ENCODE data around the gene ST6GALNAC3.

ST6GALNAC3 gene

GRCh38 chr1:76661531-76661930 is 587.0 kb downstream of the ST6GALNAC3 start:
- Histone ChIP-seq H3K9me3 (ENCODE audit: control insufficient read depth, low read length) (no peaks in the 10 kb centered on the region), H3K27me3 (replicated peaks; ENCODE audit: control insufficient read depth, insufficient read depth, low read length, poor library complexity, severe bottlenecking) (no peaks in the 10 kb centered on the region), H3K36me3 (ENCODE audit: control insufficient read depth, insufficient read depth, low read length) (no peaks in the 10 kb centered on the region), H3K4me1 (ENCODE audit: control insufficient read depth, insufficient read depth, low read length, poor library complexity, severe bottlenecking) (no peaks in the 10 kb centered on the region), H3K4me3 (ENCODE audit: insufficient read depth, low read depth, low read length, poor library complexity, severe bottlenecking) (no peak overlapping the region), H3K27ac (ENCODE audit: insufficient read depth, low read length, poor library complexity, severe bottlenecking) (no peak overlapping the region)
- no peak for DNase-seq

- DNase-seq = no peak
- H3K9me3 ChIP-seq (ENCODE audit: control insufficient read depth, low read length) = no peaks in the 10 kb centered on the region
- H3K4me3 ChIP-seq (ENCODE audit: insufficient read depth, low read depth, low read length, poor library complexity, severe bottlenecking) = no peak overlapping the region
- H3K4me1 ChIP-seq (ENCODE audit: control insufficient read depth, insufficient read depth, low read length, poor library complexity, severe bottlenecking) = no peaks in the 10 kb centered on the region
- no peaks in the 10 kb centered on the region for H3K27me3 ChIP-seq (replicated peaks; ENCODE audit: control insufficient read depth, insufficient read depth, low read length, poor library complexity, severe bottlenecking)
- no peaks in the 10 kb centered on the region for H3K36me3 ChIP-seq (ENCODE audit: control insufficient read depth, insufficient read depth, low read length)
- H3K27ac ChIP-seq (ENCODE audit: insufficient read depth, low read length, poor library complexity, severe bottlenecking) = no peak overlapping the region
Measured at GRCh38 chr1:76666499-76666898, 592.0 kb downstream of the ST6GALNAC3 start.

- H3K36me3 ChIP-seq (ENCODE audit: control insufficient read depth, insufficient read depth, low read length) = no peaks in the 10 kb centered on the region
- no peaks in the 10 kb centered on the region for H3K27me3 ChIP-seq (replicated peaks; ENCODE audit: control insufficient read depth, insufficient read depth, low read length, poor library complexity, severe bottlenecking)
- no peaks in the 10 kb centered on the region for H3K9me3 ChIP-seq (ENCODE audit: control insufficient read depth, low read length)
- no peak overlapping the region for H3K27ac ChIP-seq (ENCODE audit: insufficient read depth, low read length, poor library complexity, severe bottlenecking)
- no peak for DNase-seq
- no peaks in the 10 kb centered on the region for H3K4me1 ChIP-seq (ENCODE audit: control insufficient read depth, insufficient read depth, low read length, poor library complexity, severe bottlenecking)
- H3K4me3 ChIP-seq (ENCODE audit: insufficient read depth, low read depth, low read length, poor library complexity, severe bottlenecking) = no peak overlapping the region
Measured at GRCh38 chr1:76668046-76668445, 593.5 kb downstream of the ST6GALNAC3 start.

- Histone ChIP-seq H3K9me3 (ENCODE audit: control insufficient read depth, low read length) (no peaks in the 10 kb centered on the region), H3K27me3 (replicated peaks; ENCODE audit: control insufficient read depth, insufficient read depth, low read length, poor library complexity, severe bottlenecking) (no peaks in the 10 kb centered on the region), H3K4me3 (ENCODE audit: insufficient read depth, low read depth, low read length, poor library complexity, severe bottlenecking) (no peak overlapping the region), H3K36me3 (ENCODE audit: control insufficient read depth, insufficient read depth, low read length) (no peaks in the 10 kb centered on the region), H3K4me1 (ENCODE audit: control insufficient read depth, insufficient read depth, low read length, poor library complexity, severe bottlenecking) (no peaks in the 10 kb centered on the region), H3K27ac (ENCODE audit: insufficient read depth, low read length, poor library complexity, severe bottlenecking) (no peak overlapping the region)
- DNase-seq = no peak
Measured at GRCh38 chr1:76669131-76669530, 594.6 kb downstream of the ST6GALNAC3 start.

- Histone ChIP-seq H3K27me3 (replicated peaks; ENCODE audit: control insufficient read depth, insufficient read depth, low read length, poor library complexity, severe bottlenecking) (no peaks in the 10 kb centered on the region), H3K9me3 (ENCODE audit: control insufficient read depth, low read length) (no peaks in the 10 kb centered on the region), H3K4me1 (ENCODE audit: control insufficient read depth, insufficient read depth, low read length, poor library complexity, severe bottlenecking) (no peaks in the 10 kb centered on the region), H3K27ac (ENCODE audit: insufficient read depth, low read length, poor library complexity, severe bottlenecking) (no peak overlapping the region), H3K36me3 (ENCODE audit: control insufficient read depth, insufficient read depth, low read length) (no peaks in the 10 kb centered on the region), H3K4me3 (ENCODE audit: insufficient read depth, low read depth, low read length, poor library complexity, severe bottlenecking) (no peak overlapping the region)
- no peak for DNase-seq
Measured at GRCh38 chr1:76669624-76670315, 595.2 kb downstream of the ST6GALNAC3 start.

GRCh38 chr1:76674689-76675210 is 600.2 kb downstream of the ST6GALNAC3 start:
- Histone ChIP-seq H3K4me3 (ENCODE audit: insufficient read depth, low read depth, low read length, poor library complexity, severe bottlenecking) (no peak overlapping the region), H3K27ac (ENCODE audit: insufficient read depth, low read length, poor library complexity, severe bottlenecking) (no peak overlapping the region), H3K4me1 (ENCODE audit: control insufficient read depth, insufficient read depth, low read length, poor library complexity, severe bottlenecking) (no peaks in the 10 kb centered on the region), H3K9me3 (ENCODE audit: control insufficient read depth, low read length) (no peaks in the 10 kb centered on the region), H3K27me3 (replicated peaks; ENCODE audit: control insufficient read depth, insufficient read depth, low read length, poor library complexity, severe bottlenecking) (no peaks in the 10 kb centered on the region), H3K36me3 (ENCODE audit: control insufficient read depth, insufficient read depth, low read length) (no peaks in the 10 kb centered on the region)
- no peak for DNase-seq

- Histone ChIP-seq H3K27ac (ENCODE audit: insufficient read depth, low read length, poor library complexity, severe bottlenecking) (no peak overlapping the region), H3K36me3 (ENCODE audit: control insufficient read depth, insufficient read depth, low read length) (no peaks in the 10 kb centered on the region), H3K9me3 (ENCODE audit: control insufficient read depth, low read length) (no peaks in the 10 kb centered on the region), H3K4me3 (ENCODE audit: insufficient read depth, low read depth, low read length, poor library complexity, severe bottlenecking) (no peak overlapping the region), H3K27me3 (replicated peaks; ENCODE audit: control insufficient read depth, insufficient read depth, low read length, poor library complexity, severe bottlenecking) (no peaks in the 10 kb centered on the region), H3K4me1 (ENCODE audit: control insufficient read depth, insufficient read depth, low read length, poor library complexity, severe bottlenecking) (no peaks in the 10 kb centered on the region)
- DNase-seq = no peak
Measured at GRCh38 chr1:76677416-76678405, 603.2 kb downstream of the ST6GALNAC3 start.

GRCh38 chr1:76679534-76680152 is 605.1 kb downstream of the ST6GALNAC3 start:
- Histone ChIP-seq H3K9me3 (ENCODE audit: control insufficient read depth, low read length) (no peaks in the 10 kb centered on the region), H3K27me3 (replicated peaks; ENCODE audit: control insufficient read depth, insufficient read depth, low read length, poor library complexity, severe bottlenecking) (no peaks in the 10 kb centered on the region), H3K4me3 (ENCODE audit: insufficient read depth, low read depth, low read length, poor library complexity, severe bottlenecking) (no peak overlapping the region), H3K36me3 (ENCODE audit: control insufficient read depth, insufficient read depth, low read length) (no peaks in the 10 kb centered on the region), H3K27ac (ENCODE audit: insufficient read depth, low read length, poor library complexity, severe bottlenecking) (no peak overlapping the region), H3K4me1 (ENCODE audit: control insufficient read depth, insufficient read depth, low read length, poor library complexity, severe bottlenecking) (no peaks in the 10 kb centered on the region)
- DNase-seq = no peak

- DNase-seq = no peak
- Histone ChIP-seq H3K4me3 (ENCODE audit: insufficient read depth, low read depth, low read length, poor library complexity, severe bottlenecking) (no peak overlapping the region), H3K9me3 (ENCODE audit: control insufficient read depth, low read length) (no peaks in the 10 kb centered on the region), H3K27me3 (replicated peaks; ENCODE audit: control insufficient read depth, insufficient read depth, low read length, poor library complexity, severe bottlenecking) (no peaks in the 10 kb centered on the region), H3K4me1 (ENCODE audit: control insufficient read depth, insufficient read depth, low read length, poor library complexity, severe bottlenecking) (no peaks in the 10 kb centered on the region), H3K27ac (ENCODE audit: insufficient read depth, low read length, poor library complexity, severe bottlenecking) (no peak overlapping the region), H3K36me3 (ENCODE audit: control insufficient read depth, insufficient read depth, low read length) (no peaks in the 10 kb centered on the region)
Measured at GRCh38 chr1:76680651-76681050, 606.1 kb downstream of the ST6GALNAC3 start.

Data from effector memory CD4-positive, alpha-beta T cell (primary cell).